GM23338 (cell line): ENCODE results near the gene IMPA2. TPM values are rescaled to one million over a fixed set of nuclear protein-coding genes. Genes with fewer than 3 reads are reported as not detected.

ENCODE experiments used
- ATAC-seq: fragments of 200-7000 bp; cut with Tn5 transposase; 3 replicates; pipeline ENCODE4 v1.9.1; 2020
- DNase-seq: peaks from one replicate; pipeline ENCODE4 v3.0.0-alpha.2; 2015; ENCODE audit warnings: low spot score
- H2AFZ ChIP-seq: fragments of 200-600 bp; sonication (generic); 2 replicates; pipeline ENCODE4 v1.8.0; 2016; ENCODE audit warnings: antibody characterized with exemption, mild to moderate bottlenecking, moderate library complexity
- H3F3A ChIP-seq: fragments of 200-600 bp; sonication (generic); replicated peaks from 2 replicates; pipeline ENCODE4 v1.8.0; 2017; ENCODE audit warnings: antibody characterized with exemption, mixed run types, low read depth
- H3K27ac ChIP-seq: fragments of 200-600 bp; sonication (generic); 2 replicates; pipeline ENCODE4 v1.6.1; 2016; ENCODE audit warnings: low read depth
- H3K27me3 ChIP-seq: fragments of 200-600 bp; sonication (generic); 2 replicates; pipeline ENCODE4 v1.8.0; 2016; ENCODE audit warnings: mild to moderate bottlenecking, mixed run types, moderate library complexity; ENCODE audit not compliant: insufficient read depth
- H3K36me3 ChIP-seq: fragments of 200-600 bp; sonication (generic); 2 replicates; pipeline ENCODE4 v1.8.0; 2016; ENCODE audit warnings: mild to moderate bottlenecking; ENCODE audit not compliant: insufficient read depth
- H3K4me1 ChIP-seq: fragments of 200-600 bp; sonication (generic); 2 replicates; pipeline ENCODE4 v1.8.0; 2016; ENCODE audit warnings: mild to moderate bottlenecking, moderate library complexity; ENCODE audit not compliant: insufficient read depth
- H3K4me2 ChIP-seq: fragments of 200-600 bp; sonication (generic); 2 replicates; pipeline ENCODE4 v1.7.1; 2017; ENCODE audit warnings: mixed run types
- H3K4me3 ChIP-seq: fragments of 200-600 bp; sonication (generic); 2 replicates; pipeline ENCODE4 v1.6.1; 2016; ENCODE audit warnings: mixed run types
- H3K79me2 ChIP-seq: fragments of 200-600 bp; sonication (generic); replicated peaks from 2 replicates; pipeline ENCODE4 v1.8.0; 2017; ENCODE audit warnings: mild to moderate bottlenecking; ENCODE audit not compliant: insufficient read depth
- H3K9me2 ChIP-seq: fragments of 200-600 bp; sonication (generic); 2 replicates; pipeline ENCODE4 v1.8.0; 2017; ENCODE audit not compliant: insufficient read depth
- H4K20me1 ChIP-seq: fragments of 200-600 bp; sonication (generic); replicated peaks from 2 replicates; pipeline ENCODE4 v1.8.0; 2017; ENCODE audit warnings: mild to moderate bottlenecking; ENCODE audit not compliant: insufficient read depth
- H3K27ac Mint-ChIP-seq: 2 replicates; pipeline ENCODE4 v1.8.0; 2020; ENCODE audit warnings: inconsistent platforms, mild to moderate bottlenecking, moderate library complexity, mixed read lengths
- H3K27me3 Mint-ChIP-seq: 3 replicates; pipeline ENCODE4 v1.8.0; 2022; ENCODE audit warnings: low read depth, mild to moderate bottlenecking, moderate library complexity, mixed read lengths, inconsistent platforms; ENCODE audit not compliant: insufficient read depth, poor library complexity
- H3K36me3 Mint-ChIP-seq: 3 replicates; pipeline ENCODE4 v1.8.0; 2021; ENCODE audit warnings: low read depth, mild to moderate bottlenecking, inconsistent platforms, moderate library complexity, mixed read lengths
- H3K4me1 Mint-ChIP-seq: 3 replicates; pipeline ENCODE4 v1.8.0; 2020; ENCODE audit warnings: mild to moderate bottlenecking, inconsistent platforms, mixed read lengths
- H3K4me3 Mint-ChIP-seq: 3 replicates; pipeline ENCODE4 v1.8.0; 2021; ENCODE audit warnings: moderate library complexity, mild to moderate bottlenecking, inconsistent platforms, mixed read lengths
- H3K9me3 Mint-ChIP-seq: 3 replicates; pipeline ENCODE4 v1.8.0; 2020; ENCODE audit warnings: moderate library complexity, mild to moderate bottlenecking, inconsistent platforms, mixed read lengths
- CREB1 ChIP-seq: fragments of 250-450 bp; sonication (Bioruptor Pico); IDR thresholded peaks from 2 replicates; pipeline ENCODE4 v1.5.0; 2020; ENCODE audit warnings: low read depth, mild to moderate bottlenecking, moderate library complexity
- EZH2 ChIP-seq: fragments of 200-600 bp; sonication (generic); IDR thresholded peaks from one replicate; pipeline ENCODE4 v1.8.0; 2017; ENCODE audit warnings: antibody characterized with exemption, mild to moderate bottlenecking, low read depth; ENCODE audit not compliant: unreplicated experiment
- EZH2phosphoT487 ChIP-seq: fragments of 200-600 bp; sonication (generic); IDR thresholded peaks from one replicate; pipeline ENCODE4 v1.8.1; 2018; ENCODE audit warnings: antibody characterized with exemption; ENCODE audit not compliant: unreplicated experiment
- JUNB ChIP-seq: IDR thresholded peaks from one replicate; pipeline ENCODE4 v1.6.1; 2016; ENCODE audit warnings: antibody characterized with exemption; ENCODE audit not compliant: unreplicated experiment
- POLR2AphosphoS5 ChIP-seq: IDR thresholded peaks from 2 replicates; pipeline ENCODE4 v1.6.1; 2016; ENCODE audit warnings: antibody characterized with exemption, low read depth
- STAT1 ChIP-seq: IDR thresholded peaks from one replicate; pipeline ENCODE4 v1.6.1; 2016; ENCODE audit warnings: antibody characterized with exemption; ENCODE audit not compliant: unreplicated experiment
- ZNF114 ChIP-seq: fragments of 250-450 bp; sonication (Bioruptor Pico); IDR thresholded peaks from 2 replicates; pipeline ENCODE4 v1.5.0; 2020; ENCODE audit warnings: mild to moderate bottlenecking, moderate library complexity
- ZNF331 ChIP-seq: fragments of 250-450 bp; sonication (Bioruptor Pico); IDR thresholded peaks from 2 replicates; pipeline ENCODE4 v1.5.0; 2020; ENCODE audit warnings: low read depth, mild to moderate bottlenecking, moderate library complexity
- polyA plus RNA-seq: library from polyadenylated mRNA; unstranded; fragments of >200 nt; fragmentation: Nextera tagmentation; extraction: Ambion mirVana; gene quantifications from 2 replicates; pipeline ENCODE4 v1.2.1, GENCODE V29; 2016
- total RNA-seq: library from RNA; depleted of rRNA; stranded (reverse); fragments of >200 nt; shearing (Covaris generic); gene quantifications from 2 replicates; pipeline ENCODE4 v1.2.3, GENCODE V29; 2014
- TF ChIP-seq, protein P1 (sequence below), 2 experiments: fragments of 200-600 bp in 1 of 2; sonication (generic) in 1 of 2; conservative IDR thresholded peaks; 2 replicates each; pipeline versions ENCODE4 v1.5.1 to v1.6.1; 2016 to 2017; ENCODE audit warnings: antibody characterized with exemption in 2 of 2, low read depth in 2 of 2, mild to moderate bottlenecking in 2 of 2, moderate library complexity in 1 of 2
- TF ChIP-seq, protein P2 (sequence below): IDR thresholded peaks from 2 replicates; pipeline ENCODE4 v1.6.1; 2016; ENCODE audit warnings: antibody characterized with exemption

The IMPA2 gene
- total and polyA plus RNA-seq, 2 experiments from 2014 or later = 50.4 to 122 TPM

DNA sequence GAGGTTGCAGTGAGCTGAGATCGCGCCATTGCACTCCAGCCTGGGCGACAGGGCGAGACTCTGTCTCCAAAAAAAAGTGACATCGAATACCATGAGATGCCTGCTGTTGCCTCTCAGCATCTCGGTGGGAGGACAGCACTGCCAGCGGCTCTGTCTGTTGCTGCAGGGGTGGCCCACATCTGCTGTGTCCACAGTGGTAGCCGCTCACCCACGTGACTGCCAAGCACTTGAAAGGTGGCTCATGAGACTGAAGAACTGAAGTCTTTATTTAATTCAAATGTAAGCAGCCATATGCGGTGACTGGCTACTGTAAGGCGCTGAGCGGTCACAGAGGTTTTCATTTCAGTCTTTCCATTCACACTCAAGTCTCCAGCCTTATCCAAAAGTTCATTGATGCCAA lies 25.8 kb downstream of the IMPA2 start (continued):
- TF ChIP-seq, protein P1, sequence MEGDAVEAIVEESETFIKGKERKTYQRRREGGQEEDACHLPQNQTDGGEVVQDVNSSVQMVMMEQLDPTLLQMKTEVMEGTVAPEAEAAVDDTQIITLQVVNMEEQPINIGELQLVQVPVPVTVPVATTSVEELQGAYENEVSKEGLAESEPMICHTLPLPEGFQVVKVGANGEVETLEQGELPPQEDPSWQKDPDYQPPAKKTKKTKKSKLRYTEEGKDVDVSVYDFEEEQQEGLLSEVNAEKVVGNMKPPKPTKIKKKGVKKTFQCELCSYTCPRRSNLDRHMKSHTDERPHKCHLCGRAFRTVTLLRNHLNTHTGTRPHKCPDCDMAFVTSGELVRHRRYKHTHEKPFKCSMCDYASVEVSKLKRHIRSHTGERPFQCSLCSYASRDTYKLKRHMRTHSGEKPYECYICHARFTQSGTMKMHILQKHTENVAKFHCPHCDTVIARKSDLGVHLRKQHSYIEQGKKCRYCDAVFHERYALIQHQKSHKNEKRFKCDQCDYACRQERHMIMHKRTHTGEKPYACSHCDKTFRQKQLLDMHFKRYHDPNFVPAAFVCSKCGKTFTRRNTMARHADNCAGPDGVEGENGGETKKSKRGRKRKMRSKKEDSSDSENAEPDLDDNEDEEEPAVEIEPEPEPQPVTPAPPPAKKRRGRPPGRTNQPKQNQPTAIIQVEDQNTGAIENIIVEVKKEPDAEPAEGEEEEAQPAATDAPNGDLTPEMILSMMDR (conservative IDR thresholded peaks at IDR 0.05; ENCODE audit: low read depth in 2 of 2) = no peak
- no peak for TF ChIP-seq EZH2phosphoT487

DNA sequence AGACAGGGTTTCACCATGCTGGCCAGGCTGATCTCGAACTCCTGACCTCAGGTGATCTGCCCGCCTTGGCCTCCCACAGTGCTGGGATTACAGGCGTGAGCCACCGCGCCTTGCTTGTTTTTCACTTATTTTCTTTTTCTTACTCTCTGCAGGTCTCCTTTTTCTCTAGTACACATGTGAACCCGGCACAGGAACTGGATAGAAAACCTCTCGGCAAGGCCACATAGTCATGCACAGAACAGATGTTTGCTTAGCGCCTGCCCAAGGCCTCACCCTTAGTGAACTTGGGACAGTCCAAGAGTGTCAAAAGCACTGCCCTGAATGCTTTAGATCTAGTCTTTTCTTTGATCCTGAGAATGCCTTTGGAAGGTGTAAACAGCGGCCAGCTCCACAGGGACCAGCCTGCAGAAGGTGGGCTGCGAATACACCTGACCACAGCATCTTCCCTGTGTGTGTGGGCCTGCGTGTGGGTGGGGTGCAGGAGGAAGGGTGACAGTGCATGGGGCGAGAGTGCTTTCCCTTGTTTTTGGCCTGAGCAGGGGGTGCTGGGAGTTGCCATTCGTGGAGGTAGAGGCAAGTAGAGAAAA lies 27.0 kb downstream of the IMPA2 start:
- Histone ChIP-seq H4K20me1 (peaks cover 4% of the 10 kb centered on the region; the same call in 1 of the 2 replicates), H3K27me3 (no peaks in the 10 kb centered on the region), H3K9me2 (no peaks in the 10 kb centered on the region), H3K4me2 (no peak overlapping the region), H3F3A (no peaks in the 10 kb centered on the region), H3K36me3 (peaks cover 13% of the 10 kb centered on the region), H3K27ac (no peak overlapping the region), H3K4me1 (peaks cover 5% of the 10 kb centered on the region; the same call in 1 of the 2 replicates), H3K79me2 (peaks cover 5% of the 10 kb centered on the region), H3K4me3 (no peak overlapping the region), H2AFZ (no peak overlapping the region)
- Mint-ChIP-seq H3K9me3 (no peaks in the 10 kb centered on the region), H3K27me3 (peaks cover 4% of the 10 kb centered on the region), H3K4me1 (peaks cover 3% of the 10 kb centered on the region; the same call in 2 of the 3 replicates), H3K36me3 (peaks cover 37% of the 10 kb centered on the region), H3K27ac (peak overlapping the region; percentile 46; the same call in 1 of the 2 replicates), H3K4me3 (no peak overlapping the region)
- ATAC-seq (no peak), DNase-seq (no peak)
- TF ChIP-seq JUNB (no peak), STAT1 (no peak)
- TF ChIP-seq, protein P2, sequence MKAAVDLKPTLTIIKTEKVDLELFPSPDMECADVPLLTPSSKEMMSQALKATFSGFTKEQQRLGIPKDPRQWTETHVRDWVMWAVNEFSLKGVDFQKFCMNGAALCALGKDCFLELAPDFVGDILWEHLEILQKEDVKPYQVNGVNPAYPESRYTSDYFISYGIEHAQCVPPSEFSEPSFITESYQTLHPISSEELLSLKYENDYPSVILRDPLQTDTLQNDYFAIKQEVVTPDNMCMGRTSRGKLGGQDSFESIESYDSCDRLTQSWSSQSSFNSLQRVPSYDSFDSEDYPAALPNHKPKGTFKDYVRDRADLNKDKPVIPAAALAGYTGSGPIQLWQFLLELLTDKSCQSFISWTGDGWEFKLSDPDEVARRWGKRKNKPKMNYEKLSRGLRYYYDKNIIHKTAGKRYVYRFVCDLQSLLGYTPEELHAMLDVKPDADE = no peak
- TF ChIP-seq, protein P1 (conservative IDR thresholded peaks at IDR 0.05; ENCODE audit: low read depth in 2 of 2) = no peak

DNA sequence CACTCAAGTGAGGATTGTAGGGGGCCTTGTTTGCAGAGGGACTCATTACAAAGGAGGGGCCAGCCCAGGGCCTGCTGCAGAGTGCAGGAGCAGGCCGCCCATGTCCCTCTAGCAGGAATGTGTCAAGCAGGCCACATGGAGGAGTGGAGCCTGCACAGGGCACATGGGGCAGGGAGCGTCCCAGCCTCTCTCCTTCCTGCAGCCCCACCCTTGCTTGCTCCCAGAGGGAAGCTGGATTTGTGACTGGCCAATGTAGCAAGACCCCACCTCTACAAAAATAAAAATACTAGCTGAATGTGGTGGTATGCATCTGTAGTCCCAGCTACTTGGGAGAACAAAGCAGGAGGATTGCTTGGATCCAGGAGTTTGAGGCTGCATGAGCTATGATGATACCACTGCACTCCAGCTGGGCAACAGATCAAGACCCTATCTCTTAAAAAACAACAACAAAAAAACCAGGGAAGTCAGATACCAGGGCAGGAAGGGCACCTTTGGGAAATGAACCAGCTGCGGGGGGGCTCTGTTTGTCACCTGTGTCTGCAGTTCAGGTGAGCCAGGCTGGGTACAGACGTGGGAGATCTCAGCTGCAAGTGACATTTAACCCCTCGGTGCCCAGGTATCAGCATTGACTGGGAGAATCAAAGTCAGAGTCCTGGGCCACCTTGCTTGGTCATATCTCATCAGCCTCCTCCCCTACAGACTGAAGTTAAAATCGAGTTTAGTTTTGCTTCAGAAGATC lies 27.7 kb downstream of the IMPA2 start:
- H3K4me3 Mint-ChIP-seq = no peak overlapping the region
- no peak for ATAC-seq
- H3K27ac Mint-ChIP-seq = no peak overlapping the region; the same call in 1 of the 2 replicates
- TF ChIP-seq EZH2 = no peak
- TF ChIP-seq, protein P2 = no peak
- TF ChIP-seq CREB1 (CRISPR knock-in tag) = no peak
- TF ChIP-seq ZNF331 (CRISPR knock-in tag) = no peak
- TF ChIP-seq JUNB = no peak
- TF ChIP-seq, protein P1 (conservative IDR thresholded peaks at IDR 0.05; ENCODE audit: low read depth in 2 of 2) = no peak
- no peak for TF ChIP-seq EZH2phosphoT487
- no peak for TF ChIP-seq POLR2AphosphoS5
- TF ChIP-seq ZNF114 (CRISPR knock-in tag) = no peak

More for the DNA sequence above, 27.7 kb downstream of the IMPA2 start:
- H3K4me3 ChIP-seq = no peak overlapping the region
- no peak for DNase-seq
- peaks cover 5% of the 10 kb centered on the region for H3K79me2 ChIP-seq
- H3K4me1 ChIP-seq = peaks cover 5% of the 10 kb centered on the region; the same call in 1 of the 2 replicates
- no peak overlapping the region for H2AFZ ChIP-seq
- peaks cover 6% of the 10 kb centered on the region for H3K27me3 Mint-ChIP-seq
- H3K9me2 ChIP-seq = no peaks in the 10 kb centered on the region
- H3K4me2 ChIP-seq = no peak overlapping the region
- peaks cover 12% of the 10 kb centered on the region for H3K36me3 ChIP-seq
- H3K4me1 Mint-ChIP-seq = peaks cover 3% of the 10 kb centered on the region; the same call in 2 of the 3 replicates
- peaks cover 40% of the 10 kb centered on the region for H3K36me3 Mint-ChIP-seq
- H3K27ac ChIP-seq = no peak overlapping the region
- H3K27me3 ChIP-seq = no peaks in the 10 kb centered on the region
- H3F3A ChIP-seq = no peaks in the 10 kb centered on the region
- H4K20me1 ChIP-seq = peaks cover 4% of the 10 kb centered on the region; the same call in 1 of the 2 replicates
- H3K9me3 Mint-ChIP-seq = no peaks in the 10 kb centered on the region
